ENCODE results near the gene NEDD4L.

- TF ChIP-seq, protein P1, sequence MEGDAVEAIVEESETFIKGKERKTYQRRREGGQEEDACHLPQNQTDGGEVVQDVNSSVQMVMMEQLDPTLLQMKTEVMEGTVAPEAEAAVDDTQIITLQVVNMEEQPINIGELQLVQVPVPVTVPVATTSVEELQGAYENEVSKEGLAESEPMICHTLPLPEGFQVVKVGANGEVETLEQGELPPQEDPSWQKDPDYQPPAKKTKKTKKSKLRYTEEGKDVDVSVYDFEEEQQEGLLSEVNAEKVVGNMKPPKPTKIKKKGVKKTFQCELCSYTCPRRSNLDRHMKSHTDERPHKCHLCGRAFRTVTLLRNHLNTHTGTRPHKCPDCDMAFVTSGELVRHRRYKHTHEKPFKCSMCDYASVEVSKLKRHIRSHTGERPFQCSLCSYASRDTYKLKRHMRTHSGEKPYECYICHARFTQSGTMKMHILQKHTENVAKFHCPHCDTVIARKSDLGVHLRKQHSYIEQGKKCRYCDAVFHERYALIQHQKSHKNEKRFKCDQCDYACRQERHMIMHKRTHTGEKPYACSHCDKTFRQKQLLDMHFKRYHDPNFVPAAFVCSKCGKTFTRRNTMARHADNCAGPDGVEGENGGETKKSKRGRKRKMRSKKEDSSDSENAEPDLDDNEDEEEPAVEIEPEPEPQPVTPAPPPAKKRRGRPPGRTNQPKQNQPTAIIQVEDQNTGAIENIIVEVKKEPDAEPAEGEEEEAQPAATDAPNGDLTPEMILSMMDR (optimal IDR thresholded peaks at IDR 0.05 in 1 of 3, IDR thresholded peaks at IDR 0.05 in 1 of 3, conservative IDR thresholded peaks at IDR 0.05 in 1 of 3; ENCODE audit: extremely low read depth in 1 of 3, insufficient read depth in 2 of 3, low read length in 3 of 3), result no peak
- no peak for TF ChIP-seq EZH2 (IDR thresholded peaks at IDR 0.05; ENCODE audit: low read length)
Observed at GRCh38 chr18:58041633-58042032, 2.4 kb upstream of the NEDD4L start.

Measured in keratinocyte (primary cell).